Astrocyte (in vitro differentiated cells and primary cell): ENCODE results near the gene RMDN3. TPM values are rescaled to one million over a fixed set of nuclear protein-coding genes. Genes with fewer than 3 reads are reported as not detected.

Source experiments
- DNase-seq: peaks from one replicate; pipeline ENCODE4 v3.0.0-alpha.2; 2010; ENCODE audit warnings: low read depth
- FAIRE-seq: peaks from 2 replicates; lab custom pipeline; 2011; peaks lifted over from hg19 to GRCh38; lab: Jason Lieb, UNC
- H2AFZ ChIP-seq: 2 replicates; pipeline ENCODE4 v1.6.0; 2012; ENCODE audit warnings: low read depth, low read length, inconsistent platforms
- H3K27ac ChIP-seq: 2 replicates; pipeline ENCODE4 v1.5.1; 2011; ENCODE audit warnings: low read depth, low read length, inconsistent platforms
- H3K27me3 ChIP-seq: 2 replicates; pipeline ENCODE4 v1.6.0; 2011; ENCODE audit warnings: low read length, inconsistent platforms; ENCODE audit not compliant: insufficient read depth
- H3K36me3 ChIP-seq: 2 replicates; pipeline ENCODE4 v1.5.1; 2011; ENCODE audit warnings: low read length, inconsistent platforms; ENCODE audit not compliant: insufficient read depth
- H3K4me1 ChIP-seq: 2 replicates; pipeline ENCODE4 v1.5.1; 2011; ENCODE audit warnings: low read length, inconsistent platforms; ENCODE audit not compliant: insufficient read depth
- H3K4me2 ChIP-seq: 2 replicates; pipeline ENCODE4 v1.6.0; 2012; ENCODE audit warnings: low read length, inconsistent platforms
- H3K4me3 ChIP-seq: 2 replicates; pipeline ENCODE4 v1.5.1; 2011; ENCODE audit warnings: low read depth, mild to moderate bottlenecking, low read length, inconsistent platforms; ENCODE audit not compliant: insufficient read depth
- H3K79me2 ChIP-seq: 2 replicates; pipeline ENCODE4 v1.6.0; 2012; ENCODE audit warnings: mild to moderate bottlenecking, low read length, inconsistent platforms; ENCODE audit not compliant: insufficient read depth
- H3K9ac ChIP-seq: 2 replicates; pipeline ENCODE4 v1.6.0; 2012; ENCODE audit warnings: mild to moderate bottlenecking, low read length, inconsistent platforms
- H3K9me3 ChIP-seq: 2 replicates; pipeline ENCODE4 v1.5.1; 2012; ENCODE audit warnings: low read depth, mild to moderate bottlenecking, low read length, inconsistent platforms; ENCODE audit not compliant: insufficient read depth
- H4K20me1 ChIP-seq: 2 replicates; pipeline ENCODE4 v1.6.0; 2012; ENCODE audit warnings: low read length, inconsistent platforms; ENCODE audit not compliant: insufficient read depth
- H3K27ac Mint-ChIP-seq: one replicate; pipeline ENCODE4 v1.8.0; 2021; ENCODE audit warnings: mild to moderate bottlenecking, mixed read lengths; ENCODE audit not compliant: unreplicated experiment
- H3K27me3 Mint-ChIP-seq: one replicate; pipeline ENCODE4 v1.8.0; 2021; ENCODE audit warnings: low read depth, mixed read lengths; ENCODE audit not compliant: unreplicated experiment
- H3K36me3 Mint-ChIP-seq: one replicate; pipeline ENCODE4 v1.8.0; 2021; ENCODE audit warnings: low read depth, mixed read lengths; ENCODE audit not compliant: unreplicated experiment
- H3K4me1 Mint-ChIP-seq: one replicate; pipeline ENCODE4 v1.8.0; 2021; ENCODE audit warnings: low read depth, mixed read lengths; ENCODE audit not compliant: unreplicated experiment
- H3K4me3 Mint-ChIP-seq: one replicate; pipeline ENCODE4 v1.8.0; 2021; ENCODE audit warnings: mild to moderate bottlenecking, moderate library complexity, mixed read lengths; ENCODE audit not compliant: unreplicated experiment
- H3K9me3 Mint-ChIP-seq: one replicate; pipeline ENCODE4 v1.8.0; 2021; ENCODE audit warnings: mild to moderate bottlenecking, mixed read lengths; ENCODE audit not compliant: unreplicated experiment
- EZH2 ChIP-seq: IDR thresholded peaks from 2 replicates; pipeline ENCODE4 v1.6.1; 2012; ENCODE audit warnings: mild to moderate bottlenecking, low read length, inconsistent platforms; ENCODE audit not compliant: insufficient read depth
- total RNA-seq: library from RNA; stranded (reverse); gene quantifications from 2 replicates; pipeline ENCODE4 v1.2.1, GENCODE V29; 2021
- TF ChIP-seq, protein P1 (sequence below): IDR thresholded peaks from 2 replicates; pipeline ENCODE4 v1.5.1; 2011; ENCODE audit warnings: low read depth, mild to moderate bottlenecking, inconsistent platforms, low read length, moderate library complexity; ENCODE audit not compliant: insufficient read depth

RMDN3 gene
- total RNA-seq, 1 donor from 2014 or later: 32.0 TPM

GRCh38 chr15:40749151-40749630 is 5.9 kb downstream of the RMDN3 start:
- no peak for TF ChIP-seq EZH2
- TF ChIP-seq, protein P1, sequence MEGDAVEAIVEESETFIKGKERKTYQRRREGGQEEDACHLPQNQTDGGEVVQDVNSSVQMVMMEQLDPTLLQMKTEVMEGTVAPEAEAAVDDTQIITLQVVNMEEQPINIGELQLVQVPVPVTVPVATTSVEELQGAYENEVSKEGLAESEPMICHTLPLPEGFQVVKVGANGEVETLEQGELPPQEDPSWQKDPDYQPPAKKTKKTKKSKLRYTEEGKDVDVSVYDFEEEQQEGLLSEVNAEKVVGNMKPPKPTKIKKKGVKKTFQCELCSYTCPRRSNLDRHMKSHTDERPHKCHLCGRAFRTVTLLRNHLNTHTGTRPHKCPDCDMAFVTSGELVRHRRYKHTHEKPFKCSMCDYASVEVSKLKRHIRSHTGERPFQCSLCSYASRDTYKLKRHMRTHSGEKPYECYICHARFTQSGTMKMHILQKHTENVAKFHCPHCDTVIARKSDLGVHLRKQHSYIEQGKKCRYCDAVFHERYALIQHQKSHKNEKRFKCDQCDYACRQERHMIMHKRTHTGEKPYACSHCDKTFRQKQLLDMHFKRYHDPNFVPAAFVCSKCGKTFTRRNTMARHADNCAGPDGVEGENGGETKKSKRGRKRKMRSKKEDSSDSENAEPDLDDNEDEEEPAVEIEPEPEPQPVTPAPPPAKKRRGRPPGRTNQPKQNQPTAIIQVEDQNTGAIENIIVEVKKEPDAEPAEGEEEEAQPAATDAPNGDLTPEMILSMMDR: no peak
- no peaks in the 10 kb centered on the region for H3K9me3 Mint-ChIP-seq
- no peaks in the 10 kb centered on the region for H3K27me3 ChIP-seq
- H3K27ac ChIP-seq: no peak overlapping the region
- peaks cover 19% of the 10 kb centered on the region for H3K4me1 Mint-ChIP-seq
- FAIRE-seq (no peak), DNase-seq (no peak)
- no peak overlapping the region for H3K27ac Mint-ChIP-seq
- H3K9ac ChIP-seq: no peak overlapping the region
- no peaks in the 10 kb centered on the region for H3K9me3 ChIP-seq
- H3K36me3 ChIP-seq: peaks cover 4% of the 10 kb centered on the region
- no peak overlapping the region for H2AFZ ChIP-seq
- peaks cover 5% of the 10 kb centered on the region for H3K4me1 ChIP-seq
- peaks cover 47% of the 10 kb centered on the region for H4K20me1 ChIP-seq
- peaks cover 36% of the 10 kb centered on the region for H3K79me2 ChIP-seq
- H3K4me3 ChIP-seq: no peak overlapping the region
- no peak overlapping the region for H3K4me2 ChIP-seq
- H3K36me3 Mint-ChIP-seq: peaks cover 4% of the 10 kb centered on the region
- no peaks in the 10 kb centered on the region for H3K27me3 Mint-ChIP-seq
- no peak overlapping the region for H3K4me3 Mint-ChIP-seq

DNA sequence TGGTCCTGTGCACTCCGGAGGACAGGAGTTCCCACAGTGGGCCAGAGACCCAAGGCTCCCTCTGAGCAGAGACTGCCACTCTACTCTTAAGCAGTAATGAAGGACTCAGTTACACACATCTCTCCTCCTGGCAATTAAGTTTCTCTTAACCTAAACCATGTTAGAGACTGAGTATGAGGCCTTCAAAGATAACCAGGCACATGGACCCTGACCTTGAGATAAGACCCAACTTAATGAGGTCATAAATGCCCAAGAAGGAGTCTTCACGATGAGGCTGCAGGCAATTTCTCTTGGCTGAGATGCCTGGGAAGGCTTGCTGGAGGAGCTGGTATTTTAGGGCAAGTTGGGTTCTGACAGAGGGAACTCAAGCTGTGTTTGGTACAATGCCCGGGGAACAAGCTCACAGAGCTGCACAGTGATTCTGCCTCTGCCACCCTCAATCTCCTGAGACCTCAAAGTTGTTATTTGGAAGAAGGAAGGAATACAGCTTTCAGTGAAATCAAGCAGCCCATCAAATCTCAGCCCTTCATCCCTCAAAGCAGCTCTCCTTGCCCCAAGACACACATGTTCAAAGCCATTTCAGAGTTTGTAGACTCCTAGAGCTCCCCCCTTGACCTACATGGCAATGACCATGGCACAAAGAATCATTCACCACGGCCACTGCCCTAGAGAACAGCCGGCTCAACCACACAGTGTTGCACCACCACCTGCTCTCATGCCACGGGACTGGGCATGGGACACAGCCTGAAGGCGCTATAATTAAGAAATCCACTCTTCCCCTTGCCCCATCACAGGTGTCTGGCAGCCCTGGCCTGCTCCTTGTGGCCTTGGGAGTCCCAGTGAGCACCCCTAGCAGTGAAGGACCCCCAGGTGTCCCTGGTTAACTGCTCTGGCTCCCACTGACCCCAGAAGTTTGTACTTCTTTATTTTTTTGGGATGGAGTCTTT is 7.1 kb downstream of the RMDN3 start:
- Histone ChIP-seq H3K27me3 (no peaks in the 10 kb centered on the region), H3K4me2 (no peak overlapping the region), H2AFZ (no peak overlapping the region), H3K9me3 (no peaks in the 10 kb centered on the region), H3K9ac (no peak overlapping the region), H3K4me3 (no peak overlapping the region), H4K20me1 (peaks cover 47% of the 10 kb centered on the region), H3K27ac (no peak overlapping the region), H3K36me3 (peaks cover 10% of the 10 kb centered on the region), H3K79me2 (peaks cover 25% of the 10 kb centered on the region), H3K4me1 (peaks cover 10% of the 10 kb centered on the region)
- TF ChIP-seq, protein P1: no peak
- no peak for TF ChIP-seq EZH2
- Mint-ChIP-seq H3K27ac (no peak overlapping the region), H3K27me3 (no peaks in the 10 kb centered on the region), H3K9me3 (no peaks in the 10 kb centered on the region), H3K4me3 (no peak overlapping the region), H3K36me3 (peaks cover 4% of the 10 kb centered on the region), H3K4me1 (peaks cover 23% of the 10 kb centered on the region)
- FAIRE-seq: no peak
- no peak for DNase-seq
